CD4-positive, alpha-beta T cell treated with Interferon alpha-2 for 1 hour (primary cell): ENCODE data around the gene FOXO6.

Source experiments
- DNase-seq, 2 donors: peaks; one replicate each; pipeline ENCODE4 v3.0.0-alpha.2; 2020 to 2022

The FOXO6 gene

DNA sequence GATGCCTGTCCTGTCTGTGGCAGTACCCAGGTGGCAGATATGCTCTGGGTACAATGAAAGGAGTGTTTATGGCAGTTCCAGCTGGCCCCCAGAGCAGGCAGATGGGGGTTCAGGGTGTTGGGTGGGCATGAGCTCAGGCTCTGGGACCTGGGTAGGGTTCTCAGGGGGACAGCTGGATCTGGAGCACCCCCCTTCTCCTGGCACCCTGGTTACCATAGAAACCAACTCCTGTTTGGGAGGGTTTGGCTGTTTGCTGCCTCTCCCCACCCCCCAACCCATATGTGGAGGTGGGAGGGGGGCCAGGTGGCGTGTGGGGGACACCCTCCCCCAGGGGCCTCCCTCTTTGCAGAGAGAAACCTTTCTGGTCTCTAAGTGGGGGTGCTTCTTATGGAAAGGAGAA lies 7.1 kb downstream of the FOXO6 start:
- no peak for DNase-seq

DNA sequence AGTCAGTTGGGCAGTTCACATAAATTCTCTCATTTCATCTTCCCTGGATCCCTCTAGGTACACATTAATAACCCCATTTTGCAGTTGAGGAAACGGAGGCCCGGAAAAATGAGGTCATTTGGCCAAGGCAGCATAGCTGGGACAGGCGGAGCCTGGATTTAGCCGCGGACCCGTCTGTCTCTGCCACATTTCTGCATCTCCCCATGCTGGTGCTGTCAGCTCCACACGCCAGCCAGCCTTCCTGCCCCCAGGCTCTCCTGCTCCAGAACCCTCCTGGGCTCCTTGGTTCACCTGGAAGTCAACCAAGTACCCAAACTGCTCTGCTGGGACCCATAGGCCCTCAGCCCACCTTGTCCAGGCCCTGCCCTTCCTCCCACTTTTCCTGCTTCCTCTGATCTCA lies 7.6 kb downstream of the FOXO6 start:
- DNase-seq, result no peak

DNA sequence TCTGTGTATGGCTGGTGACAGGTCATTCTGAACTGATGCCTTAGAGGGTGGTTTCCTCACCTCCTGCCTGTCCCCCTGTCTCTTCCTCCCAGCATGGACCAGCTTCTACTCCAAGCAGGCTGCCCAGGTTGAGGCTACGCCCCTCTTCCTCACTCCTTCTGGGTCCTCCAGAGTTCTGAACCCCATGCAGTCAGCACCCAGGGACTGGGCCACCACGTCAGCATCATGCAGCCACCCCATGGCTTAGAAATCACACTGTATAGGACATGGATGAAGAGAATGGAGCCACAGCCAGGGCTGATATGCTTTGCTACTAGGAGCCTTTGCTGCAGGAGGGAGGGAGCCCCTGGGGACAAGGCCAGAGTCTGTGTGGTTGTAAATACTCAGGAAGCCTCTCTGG lies 8.3 kb downstream of the FOXO6 start:
- no peak for DNase-seq

DNA sequence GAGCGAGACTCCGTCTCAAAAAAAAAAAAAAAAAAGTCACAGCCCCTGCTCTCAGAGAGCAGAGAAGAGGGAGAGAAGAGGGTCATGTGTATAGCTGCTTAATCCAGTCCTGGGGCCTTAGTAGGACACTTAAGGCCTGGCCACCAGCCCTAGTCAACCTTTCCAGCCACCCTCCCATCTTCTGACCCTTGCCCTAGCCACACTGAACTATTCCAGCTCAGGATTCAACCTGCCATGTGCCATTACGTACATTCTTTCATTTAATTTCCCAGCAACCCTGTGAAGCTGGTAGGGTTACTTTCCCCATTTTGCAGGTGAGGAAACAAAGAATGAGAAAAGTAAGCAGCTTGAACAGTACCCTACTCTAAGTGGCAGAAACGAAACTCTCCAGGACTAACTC lies 9.0 kb downstream of the FOXO6 start:
- no peak for DNase-seq

DNA sequence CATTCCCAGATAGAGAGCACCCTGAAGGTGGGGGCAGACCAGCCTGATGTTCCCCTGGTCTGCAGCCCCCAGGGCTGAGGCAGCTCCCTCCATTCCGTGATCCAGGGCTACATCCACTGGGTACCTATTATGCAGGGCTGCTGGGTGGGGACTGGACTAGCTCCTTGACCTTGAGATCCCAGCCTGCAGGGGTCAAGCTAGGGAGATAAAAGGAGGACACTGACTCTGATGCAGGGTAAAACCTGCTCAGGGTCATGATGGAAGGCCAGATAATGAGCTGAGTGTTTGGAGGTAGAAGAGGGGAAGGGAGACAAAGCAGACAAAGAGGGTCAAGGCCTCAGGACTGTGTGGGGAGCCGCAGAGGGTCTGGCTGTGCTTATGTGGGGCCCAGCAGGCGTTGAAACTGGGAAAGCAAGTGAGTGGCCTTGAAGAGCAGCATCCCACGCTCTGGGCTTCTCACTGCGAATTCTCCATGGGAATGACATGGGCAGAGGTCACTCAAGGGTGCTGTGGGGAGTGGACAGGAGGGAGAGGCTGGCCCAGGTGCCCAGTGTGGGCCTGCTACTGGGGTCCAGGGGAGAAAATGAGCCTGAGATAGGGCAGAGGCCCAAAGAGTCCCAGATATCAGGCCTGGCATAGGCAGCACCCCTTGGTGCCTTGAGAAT lies 9.7 kb downstream of the FOXO6 start:
- no peak for DNase-seq

DNA sequence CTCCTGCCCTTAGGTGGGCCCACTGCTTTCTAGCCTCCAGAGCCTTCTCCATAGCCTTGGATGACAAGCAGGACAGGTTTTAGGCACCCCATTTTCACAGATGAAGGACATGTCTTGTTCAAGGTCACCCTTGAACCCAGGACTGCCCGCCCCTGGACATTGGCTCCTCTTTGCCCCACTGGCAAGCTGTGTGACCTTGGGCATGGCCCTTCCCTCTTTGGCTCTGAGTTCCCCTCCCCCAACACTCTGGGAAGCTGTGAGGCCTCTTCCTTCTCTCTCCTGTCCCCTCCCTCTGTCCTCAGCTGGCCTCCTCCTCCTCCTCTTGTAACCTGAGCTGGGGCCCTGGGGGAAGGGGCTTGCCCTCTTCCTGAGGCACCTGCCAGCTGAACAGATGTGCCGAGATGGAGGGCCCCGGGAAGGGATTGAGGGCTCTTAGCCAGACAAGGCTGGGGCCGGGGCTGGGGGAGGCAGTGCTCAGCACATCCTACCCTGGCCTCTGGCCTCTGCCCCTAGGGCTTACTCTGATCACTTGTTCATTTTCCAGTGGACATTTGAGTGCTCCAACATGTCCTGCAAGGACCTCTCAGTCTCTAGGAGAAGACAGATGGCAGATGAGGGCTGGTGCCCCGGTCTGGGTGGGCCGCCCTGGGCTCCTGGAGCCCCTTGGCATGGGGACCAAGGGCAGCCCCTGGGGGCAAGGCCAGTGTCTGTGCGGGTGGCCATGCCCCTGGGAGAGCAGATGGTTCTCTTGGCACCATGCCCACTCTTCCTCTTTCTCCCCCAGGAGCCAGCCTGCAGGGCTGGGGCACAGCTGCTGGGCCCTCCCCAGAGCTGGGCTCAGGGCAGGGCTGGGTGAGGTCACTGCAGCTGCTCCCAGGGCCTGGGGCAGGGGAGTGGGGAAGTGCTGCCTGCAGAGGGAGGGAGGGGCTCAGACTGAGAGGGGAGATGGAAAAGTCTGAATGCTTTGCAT lies 10.7 kb downstream of the FOXO6 start:
- no peak for DNase-seq

DNA sequence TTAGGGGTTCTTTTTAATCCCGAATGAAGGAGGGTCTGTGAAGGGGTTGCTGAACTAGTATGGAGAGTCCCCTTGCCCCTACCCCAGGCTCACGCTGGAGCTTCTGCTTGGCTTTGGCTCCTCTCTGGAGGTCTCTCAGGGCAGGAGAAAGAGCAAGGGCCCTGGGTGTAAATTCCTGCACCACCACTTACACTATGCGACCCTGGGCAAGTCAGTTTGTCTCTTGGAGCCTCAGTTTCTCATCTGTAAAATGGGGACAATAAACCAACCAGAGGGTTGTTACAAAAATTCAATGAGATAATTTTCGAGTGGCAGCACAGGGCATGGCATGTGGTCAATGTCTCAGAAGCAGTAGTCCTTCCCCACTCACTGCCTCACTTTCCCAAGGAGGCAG lies 11.4 kb downstream of the FOXO6 start:
- DNase-seq, result no peak

DNA sequence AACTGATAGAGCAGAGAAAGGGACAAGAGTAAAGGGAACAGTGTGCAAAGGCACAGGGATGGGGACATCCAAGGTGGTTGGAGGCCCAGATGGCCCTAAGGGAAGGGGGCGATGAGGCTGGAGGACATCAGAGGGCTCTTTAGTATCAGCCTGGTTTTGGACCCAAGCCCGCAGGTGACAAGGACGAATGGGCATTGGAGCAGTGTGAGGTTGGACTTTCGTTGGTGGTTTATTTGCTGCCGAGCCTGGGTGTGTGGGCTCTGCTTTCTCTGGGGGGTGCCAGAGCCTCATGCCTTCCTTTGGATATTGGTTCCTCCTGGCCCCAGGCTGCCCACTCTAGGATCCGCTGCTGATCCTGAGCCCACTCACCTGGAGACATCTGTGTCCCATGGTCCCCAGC lies 12.1 kb downstream of the FOXO6 start:
- DNase-seq, result no peak

DNA sequence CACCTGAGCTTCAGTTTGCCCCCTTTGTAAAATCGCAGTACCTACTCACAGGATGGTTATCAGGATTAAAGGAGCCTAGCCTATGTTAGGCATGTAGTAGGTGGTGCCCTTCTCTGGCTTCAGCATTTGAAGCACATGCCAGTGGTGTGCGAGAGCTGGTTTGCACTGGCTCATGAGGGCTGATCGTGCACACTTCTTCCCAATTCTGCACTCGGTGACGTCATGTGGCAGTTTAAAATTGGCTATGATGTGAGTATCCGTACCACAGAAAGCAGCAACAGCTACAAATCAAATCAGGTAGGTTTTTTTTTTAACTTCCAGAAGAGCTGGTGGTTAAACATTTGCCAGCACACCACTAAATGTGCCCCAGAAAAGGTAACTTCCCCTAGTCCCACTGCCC lies 13.5 kb downstream of the FOXO6 start:
- DNase-seq, result no peak

DNA sequence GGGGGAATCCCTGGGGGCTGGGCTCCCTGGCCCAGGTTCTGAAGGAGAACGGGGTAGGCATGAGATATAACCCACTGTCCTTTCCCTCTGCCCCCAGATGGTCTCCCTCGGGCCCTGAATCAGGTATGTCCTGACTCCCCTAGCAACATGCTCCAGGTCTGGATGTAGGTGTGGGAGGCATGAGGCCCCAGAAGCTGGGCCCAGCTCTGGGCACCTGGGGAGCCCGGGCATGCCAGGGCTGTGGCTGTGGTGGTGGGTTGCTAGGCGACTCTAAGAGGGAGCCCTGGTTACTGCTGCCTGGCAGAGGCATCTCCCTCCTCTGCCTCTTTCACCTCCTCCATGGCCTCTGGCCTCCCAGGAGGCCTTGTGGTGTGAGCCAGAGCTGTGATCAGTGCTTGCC lies 16.2 kb downstream of the FOXO6 start:
- no peak for DNase-seq

DNA sequence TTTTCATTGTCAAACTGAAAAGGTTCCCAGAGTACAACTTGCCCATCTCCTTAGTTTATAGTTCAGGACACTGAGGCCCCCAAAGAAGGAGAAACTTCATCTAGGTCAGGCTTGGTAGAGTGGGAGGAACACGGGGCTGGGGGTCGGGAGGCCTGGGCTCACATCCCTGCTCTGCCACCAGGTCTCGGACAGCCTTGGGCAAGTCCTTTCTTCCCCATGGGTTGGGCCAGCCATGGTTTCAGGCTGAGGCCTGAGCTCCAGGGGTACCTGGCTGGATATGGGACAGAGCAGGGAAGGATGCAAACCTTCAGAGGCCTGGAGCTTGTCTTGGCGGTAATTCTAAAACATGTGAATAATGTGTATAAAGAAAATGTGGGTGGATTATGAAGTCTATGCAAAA lies 17.0 kb downstream of the FOXO6 start:
- no peak for DNase-seq

DNA sequence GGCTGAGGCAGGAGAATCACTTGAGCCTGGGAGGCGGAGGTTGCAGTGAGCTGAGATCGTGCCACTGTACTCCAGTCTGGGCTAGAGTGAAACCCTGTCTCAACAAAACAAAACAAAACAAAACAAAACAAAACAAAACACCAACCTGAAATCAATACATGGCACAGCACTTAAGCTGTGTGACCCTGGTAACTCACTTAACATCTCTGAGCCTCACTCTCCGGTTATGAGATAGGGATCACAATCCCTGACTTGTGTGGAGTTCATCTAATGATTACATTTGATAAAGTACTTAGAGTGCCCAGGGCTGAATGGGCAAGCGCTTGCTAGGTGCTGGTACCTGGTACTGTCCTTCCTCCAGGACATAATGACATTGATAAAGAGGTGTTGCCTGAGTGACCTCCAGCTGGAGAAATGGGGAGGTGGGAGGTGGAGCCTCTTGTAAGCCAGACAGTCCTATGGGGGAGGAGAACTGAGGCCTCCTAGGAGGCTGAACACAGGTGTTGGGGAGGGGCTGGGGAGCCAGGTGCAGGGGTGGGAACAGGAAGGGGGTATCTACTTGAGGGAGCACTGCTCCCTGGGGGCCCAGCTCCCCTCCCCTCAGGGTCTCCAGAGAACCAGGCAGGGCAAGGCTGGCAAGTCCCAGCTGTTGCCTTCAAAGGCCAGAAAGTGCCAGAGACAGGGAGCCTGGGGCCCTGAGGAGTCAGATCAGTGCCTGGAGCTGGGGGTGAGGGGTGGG lies 17.9 kb downstream of the FOXO6 start:
- DNase-seq, result no peak

DNA sequence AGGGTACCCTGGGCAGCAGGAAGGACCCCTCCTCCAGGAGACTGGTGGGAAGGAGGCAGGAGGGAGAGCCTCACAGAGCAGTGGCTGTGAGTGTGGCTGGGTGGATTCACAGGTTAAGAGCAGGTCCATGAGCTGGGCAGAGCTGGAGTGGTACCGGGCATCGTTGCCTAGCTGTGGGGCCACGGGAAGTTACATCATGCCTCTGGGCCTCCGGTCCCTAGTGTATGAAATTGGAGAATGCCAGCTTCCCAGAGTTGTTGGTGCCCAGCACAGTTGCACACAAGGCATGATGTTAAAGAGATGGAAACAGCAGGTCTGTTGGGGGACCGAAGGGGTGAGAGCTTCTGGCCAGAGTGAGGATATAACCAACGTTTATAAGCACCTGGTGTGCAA lies 18.5 kb downstream of the FOXO6 start:
- DNase-seq, result no peak

DNA sequence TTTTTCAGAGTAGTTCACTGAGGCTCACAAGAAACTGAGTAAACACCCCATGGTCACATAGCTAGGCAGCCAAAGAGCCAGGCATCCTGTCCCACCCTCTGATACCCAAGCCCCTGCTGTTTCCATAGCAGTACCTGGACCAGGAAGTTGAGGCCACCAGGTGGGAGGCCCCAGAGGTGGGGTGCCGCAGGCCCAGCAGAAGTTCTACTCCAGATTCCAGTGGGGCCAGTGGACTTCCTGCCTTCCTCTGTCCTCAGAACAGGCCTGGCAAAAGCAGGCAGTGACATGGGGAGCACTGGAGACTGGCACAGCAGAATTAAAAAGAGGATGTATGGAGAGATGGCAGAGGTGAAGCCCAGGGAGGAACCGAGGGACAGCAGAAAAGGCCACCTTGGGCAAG lies 19.0 kb downstream of the FOXO6 start:
- DNase-seq, result no peak

DNA sequence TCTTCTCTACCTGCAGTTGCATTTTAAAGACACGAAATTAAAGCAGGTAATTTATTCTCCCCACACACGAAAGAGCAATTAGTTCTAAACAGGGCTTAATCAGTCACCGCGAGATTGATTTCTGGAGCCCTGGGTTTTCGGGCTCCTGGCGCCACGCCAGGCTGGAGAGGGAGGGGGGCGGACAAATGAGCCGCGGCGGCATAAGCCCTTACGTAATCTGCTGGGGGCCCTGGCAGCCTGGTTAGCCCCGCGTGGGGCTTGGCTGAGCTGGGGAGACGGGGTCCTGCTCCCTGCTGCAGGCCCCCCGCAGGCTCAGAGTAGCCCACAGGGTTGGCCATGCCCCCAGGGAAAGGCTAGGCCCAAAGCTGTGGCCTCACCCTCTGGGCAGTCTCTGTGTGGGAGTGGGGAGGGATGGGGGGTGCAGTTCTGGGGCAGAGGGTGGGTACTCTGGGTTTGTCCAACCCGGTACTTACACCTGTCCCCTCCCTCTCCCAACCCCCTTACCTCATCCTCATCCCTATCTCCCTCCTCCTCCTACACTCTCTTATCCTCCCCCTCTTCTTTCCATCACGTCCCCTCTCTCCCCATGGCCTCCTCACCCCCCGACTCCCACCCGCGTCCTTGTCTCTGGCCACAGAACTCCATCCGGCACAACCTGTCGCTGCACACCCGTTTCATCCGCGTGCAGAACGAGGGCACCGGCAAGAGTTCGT lies 19.9 kb downstream of the FOXO6 start:
- no peak for DNase-seq

DNA sequence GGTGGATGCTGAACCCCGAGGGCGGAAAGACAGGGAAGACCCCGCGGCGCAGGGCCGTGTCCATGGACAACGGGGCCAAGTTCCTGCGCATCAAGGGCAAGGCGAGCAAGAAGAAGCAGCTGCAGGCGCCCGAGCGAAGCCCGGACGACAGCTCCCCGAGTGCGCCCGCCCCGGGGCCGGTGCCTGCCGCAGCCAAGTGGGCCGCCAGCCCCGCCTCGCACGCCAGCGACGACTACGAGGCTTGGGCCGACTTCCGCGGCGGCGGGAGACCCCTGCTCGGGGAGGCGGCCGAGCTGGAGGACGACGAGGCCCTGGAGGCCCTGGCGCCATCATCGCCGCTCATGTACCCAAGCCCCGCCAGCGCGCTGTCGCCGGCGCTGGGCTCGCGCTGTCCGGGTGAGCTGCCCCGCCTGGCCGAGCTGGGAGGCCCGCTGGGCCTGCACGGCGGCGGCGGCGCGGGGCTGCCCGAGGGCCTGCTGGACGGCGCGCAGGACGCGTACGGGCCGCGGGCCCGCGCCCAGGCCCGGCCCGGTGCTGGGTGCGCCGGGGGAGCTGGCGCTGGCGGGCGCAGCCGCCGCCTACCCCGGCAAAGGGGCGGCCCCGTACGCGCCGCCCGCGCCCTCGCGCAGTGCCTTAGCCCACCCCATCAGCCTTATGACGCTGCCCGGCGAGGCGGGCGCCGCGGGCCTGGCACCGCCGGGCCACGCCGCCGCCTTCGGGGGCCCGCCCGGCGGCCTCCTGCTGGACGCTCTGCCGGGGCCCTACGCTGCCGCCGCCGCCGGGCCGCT lies 20.7 kb downstream of the FOXO6 start:
- peak in 1 of 2 donors; percentile 45 for DNase-seq

DNA sequence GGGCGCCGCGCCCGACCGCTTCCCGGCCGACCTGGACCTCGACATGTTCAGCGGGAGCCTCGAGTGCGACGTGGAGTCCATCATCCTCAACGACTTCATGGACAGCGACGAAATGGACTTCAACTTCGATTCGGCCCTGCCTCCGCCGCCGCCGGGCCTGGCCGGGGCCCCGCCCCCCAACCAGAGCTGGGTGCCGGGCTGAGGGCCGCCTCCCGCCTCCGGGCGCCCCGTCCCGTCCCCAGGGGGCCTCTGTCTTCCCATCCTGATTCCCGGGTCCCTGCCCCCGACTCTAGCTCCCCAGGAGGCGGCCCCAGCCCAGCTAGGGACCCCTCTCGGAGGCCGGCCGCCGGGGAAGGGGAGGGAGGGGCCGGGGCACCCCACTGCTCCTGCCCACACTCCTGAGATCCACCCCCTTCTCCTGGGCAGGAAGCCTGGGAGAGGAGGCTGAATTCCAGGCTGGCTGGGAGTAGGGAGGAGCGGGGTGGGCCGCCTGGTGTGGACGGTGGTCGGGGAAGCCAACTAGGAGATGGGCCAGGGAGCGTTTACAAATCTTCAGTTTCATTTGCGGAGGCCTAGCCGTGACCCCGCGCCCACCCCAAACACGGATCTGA lies 21.4 kb downstream of the FOXO6 start:
- DNase-seq, result no peak

DNA sequence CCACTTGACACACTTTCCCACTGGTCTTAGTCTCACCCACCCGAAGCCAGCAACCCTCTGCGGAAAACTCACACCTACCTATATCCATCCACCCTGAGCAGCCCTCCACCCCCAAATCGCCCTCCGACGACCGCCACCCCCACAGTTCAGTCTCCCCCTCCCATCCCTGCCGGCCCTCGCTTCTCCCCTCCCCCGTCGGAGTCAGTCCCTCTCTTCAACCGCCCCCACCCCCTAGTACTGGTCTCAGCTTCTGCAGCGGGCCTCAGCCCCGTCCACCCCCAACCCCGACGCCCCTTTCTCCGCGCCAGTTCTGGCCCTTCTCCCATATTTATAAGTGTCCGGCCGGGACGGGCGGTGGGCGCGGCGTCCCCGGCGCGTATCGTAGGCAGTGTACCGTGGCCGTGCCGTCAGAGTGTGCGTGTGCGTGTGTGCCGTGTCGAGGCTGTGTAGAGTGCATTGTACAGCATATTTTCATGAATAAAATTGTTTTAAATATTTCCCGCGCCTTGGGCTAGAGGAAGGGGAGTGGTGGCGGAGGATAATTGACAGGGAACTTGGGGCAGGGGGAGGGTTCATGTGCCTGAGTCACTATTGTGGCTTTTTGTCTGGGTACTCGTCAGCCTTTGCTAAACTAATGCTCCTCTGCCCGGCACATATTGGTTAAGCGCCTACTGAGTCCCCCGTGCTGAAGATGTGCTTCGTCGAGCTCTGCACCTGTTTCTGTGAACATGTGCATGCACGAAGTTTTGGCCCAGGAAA lies 22.0 kb downstream of the FOXO6 start:
- DNase-seq, result peak; percentile 22 to 33

DNA sequence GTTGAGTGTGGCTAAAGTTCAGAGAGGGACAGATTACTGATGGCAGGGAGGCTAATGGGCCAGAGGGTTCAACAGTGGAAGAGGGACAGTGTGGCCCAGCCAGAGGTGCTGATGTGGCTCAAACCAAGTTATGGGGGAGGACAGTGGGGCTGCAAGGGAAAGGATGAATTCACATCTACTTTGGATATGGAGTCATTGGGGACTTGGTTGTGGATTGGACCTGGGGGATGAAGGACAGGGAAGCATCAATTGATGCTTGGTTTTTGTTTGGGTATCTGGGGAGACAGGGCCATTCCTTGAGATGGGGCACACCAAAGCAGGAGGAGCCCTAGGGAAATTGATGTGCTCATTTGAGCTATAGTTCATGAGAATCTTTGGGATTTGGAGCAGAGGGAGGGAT lies 23.3 kb downstream of the FOXO6 start:
- DNase-seq, result no peak

DNA sequence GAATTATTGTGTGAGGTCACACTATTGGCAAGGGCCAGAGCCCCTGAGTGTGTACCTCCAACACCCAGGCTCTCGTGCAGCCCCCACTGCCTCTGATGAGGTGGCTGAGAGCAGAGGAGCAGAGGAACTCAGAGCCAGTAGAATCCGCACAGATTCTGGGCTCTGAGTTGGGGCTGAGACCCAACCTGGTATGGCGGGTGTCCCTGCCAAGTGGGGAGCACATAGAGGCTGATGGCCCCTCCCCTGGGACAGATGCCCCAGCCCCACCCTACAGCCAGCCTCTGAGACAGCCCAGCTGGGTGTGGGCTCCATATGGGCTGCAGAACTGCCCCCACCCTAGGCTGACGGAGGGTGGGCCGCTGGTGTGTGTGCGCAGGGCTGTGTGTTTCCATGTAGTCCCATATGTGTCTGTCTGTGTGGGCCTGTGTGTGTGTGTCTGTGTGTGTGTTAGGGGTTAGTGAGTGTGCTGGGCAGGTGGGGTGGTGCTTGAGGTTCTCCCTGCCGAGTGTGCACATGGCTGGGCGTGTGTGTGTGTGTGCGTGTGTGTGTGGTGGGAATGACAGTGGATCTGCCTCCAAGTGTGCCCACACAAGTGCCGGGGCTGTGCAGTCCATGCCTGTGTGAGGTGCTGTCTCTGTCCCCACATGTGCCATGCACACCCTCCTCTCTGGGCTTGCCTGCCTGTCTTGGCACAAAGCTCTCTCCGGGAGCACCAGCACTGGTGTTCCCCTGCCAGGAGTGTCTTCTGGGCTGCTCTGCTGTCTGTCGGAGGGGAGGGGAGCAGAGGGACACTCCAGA lies 24.4 kb downstream of the FOXO6 start:
- no peak for DNase-seq
